Fibroblast of peridontal ligament (primary cell): ENCODE data around the gene THAP5.
"Not testable (repeated sequence)": the region's sequence is repeated elsewhere in the genome, so short reads cannot be mapped to it uniquely, and the experiment has no call there.

ENCODE experiments used
- DNase-seq: peaks from one replicate; pipeline ENCODE4 v3.0.0-alpha.2; 2010; ENCODE audit errors: extremely low read depth

THAP5 gene

DNA sequence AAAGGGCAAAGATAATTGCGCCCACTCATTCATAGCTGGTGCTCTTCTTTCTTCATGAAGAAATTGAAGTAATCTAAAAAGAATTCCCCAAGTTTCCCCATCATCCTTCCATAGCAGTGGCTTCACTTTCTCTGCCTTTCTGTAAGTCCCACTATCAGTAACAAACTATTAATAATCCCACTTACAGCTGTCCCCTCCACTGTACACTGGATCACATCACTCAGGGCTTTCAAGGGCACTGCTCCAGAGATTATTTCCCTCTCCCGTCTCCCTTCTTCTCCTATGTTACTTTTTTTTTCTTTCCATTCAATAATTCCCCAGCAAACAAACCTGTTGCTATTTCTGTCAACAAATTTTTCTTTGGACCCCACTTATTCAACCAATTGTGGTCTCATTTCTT, 16.3 kb upstream of the THAP5 start:
- no peak for DNase-seq

DNA sequence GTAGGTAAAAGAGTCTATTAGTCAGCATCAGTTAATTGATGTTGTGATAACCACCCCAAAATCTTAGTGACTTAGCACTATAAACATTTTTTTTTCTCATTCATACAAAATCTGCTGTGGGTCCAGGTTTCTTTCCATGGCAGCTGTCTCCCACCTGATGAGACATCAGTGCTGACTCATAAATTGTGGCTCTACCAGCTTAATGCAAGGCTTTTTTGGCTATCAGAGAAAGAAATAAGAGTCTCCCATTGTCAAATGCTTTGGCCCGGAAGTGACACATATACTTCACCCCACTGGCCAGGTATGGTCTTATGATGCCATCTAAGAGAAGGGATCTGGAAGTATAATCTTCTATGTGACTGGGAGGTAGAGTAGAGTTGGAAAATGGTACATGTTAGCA, 14.7 kb upstream of the THAP5 start:
- DNase-seq = no peak

DNA sequence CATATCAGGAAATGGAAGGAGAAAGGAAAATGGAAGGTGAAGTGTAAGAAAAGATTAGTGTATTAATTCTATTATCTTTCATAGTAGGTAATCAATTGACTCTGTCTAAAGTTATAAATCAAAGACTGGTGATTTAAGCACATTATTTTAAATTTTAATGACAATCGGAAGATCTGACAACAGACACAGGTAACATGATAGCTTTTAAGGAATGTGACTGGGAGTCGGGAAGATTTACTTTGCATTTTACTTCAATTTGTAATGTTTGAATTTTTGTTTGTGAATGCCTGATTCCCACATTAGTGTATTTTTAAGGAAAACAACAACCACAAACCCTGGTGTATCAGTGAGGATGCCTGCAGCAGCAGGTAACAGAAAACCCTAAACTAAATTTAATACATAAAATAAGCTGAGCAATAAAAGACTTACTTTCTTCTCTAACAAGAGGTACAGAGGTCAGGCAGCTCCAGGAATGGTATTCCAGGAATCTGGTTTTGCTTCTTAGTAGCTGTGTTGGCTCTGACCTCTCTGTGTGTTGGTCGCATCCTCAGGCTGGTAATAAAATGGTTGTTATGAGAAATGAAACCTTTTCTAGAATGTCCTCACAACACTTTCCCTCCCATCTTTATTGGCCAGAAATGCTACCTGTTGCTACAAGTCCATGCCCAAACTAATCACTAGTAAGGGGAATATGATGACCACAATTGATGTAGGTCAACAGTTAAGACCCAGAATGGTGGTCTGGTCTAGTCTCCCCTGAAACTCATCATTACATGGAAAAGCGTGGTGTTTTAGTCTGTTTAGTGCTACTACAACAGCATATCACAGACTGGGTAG, 12.4 kb upstream of the THAP5 start:
- no peak for DNase-seq

DNA sequence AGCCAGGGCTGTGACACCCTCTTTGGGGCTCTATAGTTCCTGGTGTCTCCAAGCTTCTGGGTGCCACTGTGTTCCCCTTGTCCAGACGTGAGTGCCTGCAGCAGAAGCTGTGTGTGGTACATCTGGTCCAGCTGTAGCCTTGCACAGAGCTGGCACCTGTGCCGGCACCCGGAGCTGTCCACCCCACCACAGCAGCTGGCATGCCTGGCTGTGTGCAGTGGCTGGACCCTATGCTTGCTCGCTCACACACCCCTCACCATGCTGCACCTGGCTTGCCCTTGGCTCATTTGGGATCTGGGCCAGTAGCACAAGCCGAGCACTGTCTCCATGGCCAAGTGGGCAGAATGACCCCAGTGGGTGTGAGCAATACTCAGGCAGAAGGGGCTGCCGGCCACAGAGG, 10.8 kb upstream of the THAP5 start:
- DNase-seq = no peak

DNA sequence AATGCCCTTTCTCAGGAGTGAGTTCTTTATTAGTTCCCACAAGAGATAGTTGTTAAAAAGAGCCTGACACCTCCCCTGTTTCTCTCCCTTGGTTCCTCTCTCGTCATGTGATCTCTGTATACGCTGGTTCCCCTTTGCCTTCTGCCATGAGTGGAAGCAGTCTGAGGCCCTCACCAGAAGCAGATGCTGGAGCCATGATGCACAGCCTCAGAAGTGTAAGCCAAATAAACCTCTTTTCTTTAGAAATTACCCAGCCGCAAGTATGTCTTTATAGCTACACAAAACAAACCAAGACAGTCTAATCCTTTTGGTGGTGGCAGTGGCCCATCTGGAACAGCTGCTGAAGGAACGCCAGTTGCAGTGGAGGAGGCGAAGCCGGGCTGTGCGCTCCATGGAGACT, 9.4 kb upstream of the THAP5 start:
- DNase-seq = no peak

DNA sequence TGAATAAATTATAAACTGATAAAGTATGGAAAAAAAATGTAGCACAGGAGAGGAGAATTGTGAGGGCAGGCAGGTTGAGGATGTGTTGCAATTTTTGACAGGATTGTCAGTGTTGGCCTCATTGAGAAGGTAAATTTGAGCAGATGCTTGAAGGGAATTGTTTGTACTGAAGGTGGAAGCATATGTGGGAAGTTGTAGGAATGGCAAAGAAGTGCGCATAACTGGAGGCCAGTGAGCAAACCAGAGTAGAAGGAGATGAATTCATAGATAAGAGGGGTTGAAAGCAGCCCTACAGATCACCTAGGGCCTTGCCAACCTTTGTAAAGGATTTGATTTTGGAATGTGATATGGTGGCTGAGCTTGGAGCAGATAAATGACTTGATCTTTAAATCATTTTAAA, 6.6 kb upstream of the THAP5 start:
- DNase-seq = no peak

DNA sequence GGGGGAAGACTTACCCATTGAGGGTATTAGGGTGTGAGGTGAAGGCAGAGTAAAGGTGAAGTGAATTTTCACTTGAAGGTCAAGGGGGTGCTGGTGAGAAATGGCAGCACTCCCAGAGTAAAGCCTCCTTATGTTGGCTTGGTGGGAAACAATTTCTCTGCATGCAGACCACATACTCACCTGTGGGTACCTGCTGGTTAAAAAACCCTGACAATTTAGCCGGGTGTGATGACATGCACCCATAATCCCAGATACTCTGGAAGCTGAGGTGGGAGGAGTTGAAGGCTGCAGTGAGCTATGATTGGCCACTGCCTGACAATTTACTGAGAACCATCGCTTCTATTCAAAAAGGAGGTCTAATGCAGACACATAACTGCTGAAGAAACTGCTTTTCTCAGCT, 5.7 kb upstream of the THAP5 start:
- no peak for DNase-seq

DNA sequence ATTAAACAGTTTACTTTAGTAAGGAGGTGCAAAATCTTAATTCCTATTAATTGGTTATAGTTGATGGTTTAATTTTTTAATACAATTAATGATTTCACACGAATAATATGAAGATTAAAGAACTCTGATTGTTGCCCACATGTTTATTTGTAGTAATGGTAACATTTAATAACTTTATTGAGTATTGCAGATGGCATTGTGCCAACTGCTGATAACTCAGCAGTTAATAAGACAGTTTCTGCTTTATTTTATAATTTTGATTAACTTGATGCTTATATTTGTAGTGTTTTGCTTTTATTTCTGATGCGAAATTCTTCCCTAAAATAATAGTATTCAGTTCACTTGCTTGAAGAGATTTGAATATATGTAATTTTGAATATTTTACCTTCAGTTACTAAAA, 3.0 kb upstream of the THAP5 start:
- no peak for DNase-seq

DNA sequence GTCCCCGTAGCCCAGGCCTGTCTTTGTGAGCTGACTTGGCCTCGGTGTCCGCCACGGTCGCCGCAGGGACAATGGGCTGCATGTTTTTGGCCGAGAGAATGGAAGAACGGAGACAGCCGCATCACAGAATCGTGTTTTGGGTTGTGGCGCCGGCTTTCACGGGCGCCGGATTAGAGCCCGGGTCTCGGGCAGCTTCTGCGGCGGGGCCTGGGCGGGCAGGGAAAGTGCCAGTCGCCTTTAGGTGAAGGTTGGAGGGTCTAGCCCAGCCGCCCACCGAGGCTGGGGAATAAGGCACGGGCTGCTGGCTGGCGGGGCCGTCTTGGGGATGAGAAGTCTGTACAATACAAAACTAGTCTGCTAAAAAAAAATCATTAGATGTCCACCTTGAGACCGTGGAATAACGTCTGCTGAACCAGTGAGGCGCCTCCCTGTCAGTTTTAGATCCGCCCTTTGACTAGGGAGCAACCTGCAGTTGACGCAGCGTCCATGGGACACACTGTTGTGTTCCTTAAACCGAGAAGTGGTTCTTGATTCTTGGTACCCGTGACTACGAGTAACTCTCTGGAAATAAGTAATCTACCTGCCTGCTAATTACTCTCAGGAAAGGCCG, 745 bp upstream of the THAP5 start:
- peak; percentile 41 for DNase-seq

DNA sequence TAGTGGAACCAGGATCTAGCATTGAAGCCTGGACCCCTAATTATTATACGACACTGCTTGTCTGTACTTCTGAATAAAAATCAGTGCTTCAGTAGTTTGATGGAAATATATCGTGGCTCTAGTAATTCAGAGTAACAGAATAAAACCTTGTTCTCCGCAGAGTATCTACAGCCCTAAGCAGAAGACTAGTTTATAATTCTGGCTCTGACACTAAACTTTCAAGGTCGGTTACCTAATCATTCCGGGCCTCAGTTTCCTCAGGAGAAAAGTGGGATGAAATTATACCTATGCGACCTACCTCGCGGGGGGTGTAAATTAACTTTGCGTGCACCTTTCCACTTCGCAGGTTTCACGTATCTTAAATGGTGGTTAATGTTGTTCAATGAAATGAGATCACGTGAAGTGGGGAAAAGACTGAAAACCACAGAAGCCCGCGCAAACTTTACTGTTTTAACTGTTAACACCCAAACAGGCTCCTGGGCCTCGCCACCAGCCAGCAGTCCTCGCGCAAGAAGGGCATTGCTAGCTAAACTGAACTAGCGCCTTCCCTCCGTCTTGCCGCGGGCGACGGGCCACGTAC, 615 bp downstream of the THAP5 start:
- no peak for DNase-seq

DNA sequence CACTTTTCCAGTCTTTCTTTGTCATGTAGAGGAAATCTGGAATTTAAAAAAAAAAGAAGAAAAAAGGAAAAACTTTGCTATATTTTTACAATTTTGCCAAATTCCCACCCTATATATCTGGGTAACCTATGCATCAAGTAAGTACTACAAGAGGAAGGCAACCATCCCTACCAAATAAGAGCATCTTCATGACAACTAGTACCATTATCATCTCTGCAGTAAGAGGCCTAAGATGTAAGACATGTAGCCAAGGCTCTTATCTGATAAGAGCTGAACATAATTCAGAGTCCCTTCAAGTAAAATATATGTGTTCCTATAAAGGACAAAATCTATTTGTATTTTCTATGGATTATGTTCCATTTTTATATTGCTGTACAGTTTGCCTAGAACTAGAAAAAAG, 3.5 kb downstream of the THAP5 start:
- no peak for DNase-seq

DNA sequence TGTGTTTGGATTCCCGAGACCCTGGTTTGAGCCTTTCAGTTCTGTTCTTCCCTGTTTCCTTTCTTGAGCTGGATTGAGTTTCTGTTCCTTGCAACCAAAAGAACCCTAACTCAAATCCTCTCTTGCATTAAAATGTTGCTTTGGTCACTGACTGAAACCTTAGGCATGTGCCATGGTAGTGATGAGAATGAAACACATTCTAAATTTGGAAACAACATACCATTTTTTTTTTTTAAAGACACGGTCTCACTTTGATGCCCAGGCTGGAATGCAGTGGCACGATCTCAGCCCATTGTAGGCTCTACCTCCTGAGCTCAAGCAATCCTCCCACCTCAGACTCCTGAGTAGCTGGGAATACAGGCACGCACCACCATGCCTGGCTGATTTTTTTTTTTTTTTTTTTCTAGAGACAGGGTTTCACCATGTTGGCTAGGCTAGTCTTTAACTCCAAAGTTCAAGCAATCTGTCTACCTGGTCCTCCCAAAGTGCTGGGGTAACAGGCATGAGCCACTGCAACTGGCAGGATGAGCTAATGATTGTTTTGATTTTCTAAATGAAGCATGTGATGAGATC, 8.4 kb downstream of the THAP5 start:
- DNase-seq = peak; percentile 31

DNA sequence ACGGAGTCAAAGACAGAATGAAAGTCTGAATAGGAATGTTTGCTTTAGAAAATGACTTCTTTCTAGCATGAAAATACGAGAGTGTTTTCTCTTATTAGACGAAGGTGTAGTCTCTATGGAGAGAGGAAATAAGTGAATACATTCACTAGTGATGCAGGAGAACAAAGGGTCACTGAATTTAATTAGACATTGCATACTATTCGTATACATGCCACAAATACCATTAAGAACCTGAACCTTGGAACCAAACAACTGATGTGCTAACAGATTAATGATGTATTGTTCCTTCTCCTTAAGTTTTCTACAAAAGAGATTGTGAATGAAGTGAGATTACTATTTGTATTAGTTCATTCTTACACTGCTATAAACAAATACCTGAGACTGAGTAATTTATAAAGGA, 10.3 kb downstream of the THAP5 start:
- no peak for DNase-seq

DNA sequence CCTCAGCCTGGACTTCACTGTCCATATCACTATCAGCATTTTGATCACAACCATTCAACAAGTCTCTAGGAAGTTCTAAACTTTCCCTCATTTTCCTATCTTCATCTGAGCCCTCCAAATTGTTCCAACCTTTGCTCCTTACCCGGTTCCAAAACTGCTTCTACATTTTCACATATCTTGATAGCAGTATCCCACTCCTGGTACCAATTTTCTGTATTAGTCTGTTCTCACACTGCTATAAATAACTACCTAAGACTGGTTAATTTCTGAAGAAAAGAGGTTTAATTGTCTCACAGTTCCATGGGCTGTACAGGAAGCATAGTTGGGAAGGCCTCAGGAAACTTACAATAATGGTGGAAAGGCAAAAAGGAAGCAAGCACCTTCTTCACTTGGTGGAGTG, 11.9 kb downstream of the THAP5 start:
- no peak for DNase-seq

DNA sequence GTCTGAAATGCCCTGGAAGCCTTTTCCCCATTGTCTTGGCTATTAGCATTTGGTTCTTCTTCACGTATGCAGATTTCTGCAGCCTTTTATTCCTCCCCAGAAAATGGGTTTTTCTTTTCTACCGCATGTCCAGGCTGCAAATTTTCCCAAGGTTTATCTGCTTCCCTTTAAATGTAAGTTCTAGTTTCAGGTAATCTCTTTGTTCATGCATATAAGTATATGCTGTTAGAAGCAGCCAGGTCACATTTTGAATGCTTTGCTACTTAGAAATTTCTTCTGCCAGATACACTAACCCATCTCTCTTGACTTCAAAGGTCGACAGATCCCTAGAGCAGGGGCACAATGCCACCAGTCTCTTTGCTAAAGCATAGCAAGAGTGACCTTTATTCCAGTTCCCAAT, 12.3 kb downstream of the THAP5 start:
- no peak for DNase-seq

DNA sequence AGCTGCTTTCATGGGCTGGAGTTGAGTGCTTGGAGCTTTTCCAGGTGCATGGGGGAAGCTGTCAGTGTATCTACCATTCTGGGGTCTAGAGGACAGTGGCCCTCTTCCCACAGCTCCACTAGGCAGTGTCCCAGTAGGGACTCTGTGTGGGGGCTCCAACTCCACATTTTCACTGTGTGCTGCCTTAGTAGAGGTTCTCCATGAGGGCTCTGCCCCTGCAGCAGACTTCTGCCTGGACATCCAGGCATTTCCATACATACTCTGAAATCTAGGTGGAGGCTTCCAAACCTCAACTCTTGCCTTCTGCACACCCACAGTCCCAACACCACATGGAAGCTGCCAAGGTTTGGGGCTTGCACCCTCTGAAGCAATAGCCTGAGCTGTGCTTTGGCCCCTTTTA, 12.8 kb downstream of the THAP5 start:
- not testable (repeated sequence) for DNase-seq

DNA sequence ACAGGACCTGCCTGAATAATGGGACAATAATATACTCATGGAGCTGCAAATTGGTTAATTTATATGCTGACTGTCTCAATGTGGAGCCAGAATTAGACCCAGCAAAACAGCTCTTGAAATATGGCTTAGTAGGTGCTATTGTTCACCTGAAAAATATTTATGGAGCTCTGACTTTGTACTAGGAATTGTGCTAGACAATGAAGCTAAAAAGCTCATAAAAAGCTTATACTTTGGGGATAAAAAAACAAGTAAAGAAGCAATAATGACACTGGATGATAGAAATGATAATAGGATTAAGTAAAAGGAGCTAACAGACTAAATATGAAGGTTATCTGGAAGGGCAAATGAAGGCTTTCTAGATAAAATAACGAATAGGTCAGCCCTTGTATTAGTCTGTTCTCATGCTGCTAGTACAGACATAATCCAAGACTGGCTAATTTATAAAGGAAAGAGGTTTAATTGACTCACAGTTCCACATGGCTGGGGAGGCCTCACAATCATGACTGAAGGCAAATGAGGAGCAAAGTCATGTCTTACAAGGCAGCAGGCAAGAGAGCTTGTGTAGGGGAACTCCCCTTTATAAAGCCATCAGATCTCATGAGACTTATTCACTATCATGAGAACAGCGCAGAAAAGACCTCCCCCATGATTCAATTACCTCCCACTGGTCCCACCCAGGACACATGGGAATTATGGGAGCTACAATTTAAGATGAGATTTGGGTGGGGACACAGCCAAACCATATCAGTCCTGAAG, 21.2 kb downstream of the THAP5 start:
- DNase-seq = not testable (repeated sequence)

DNA sequence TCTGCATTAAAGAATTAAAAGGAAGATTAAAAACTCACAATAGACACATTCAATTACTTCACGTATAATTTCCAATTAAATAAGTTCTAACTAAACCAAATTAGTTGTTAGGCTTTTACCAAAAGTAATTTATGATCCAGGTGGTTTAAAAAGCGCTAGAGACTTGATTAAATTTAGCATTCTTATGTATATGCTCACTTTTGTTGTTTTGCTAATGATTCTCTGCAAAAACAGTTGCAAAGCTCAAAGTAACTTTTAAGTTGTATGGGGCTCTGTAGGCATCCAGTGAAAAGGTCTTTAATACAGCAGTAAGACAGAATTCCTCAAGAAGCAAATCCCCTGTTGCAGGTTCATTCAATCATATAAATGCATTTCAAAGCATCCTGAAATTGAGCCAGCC, 28.0 kb downstream of the THAP5 start:
- DNase-seq = no peak

DNA sequence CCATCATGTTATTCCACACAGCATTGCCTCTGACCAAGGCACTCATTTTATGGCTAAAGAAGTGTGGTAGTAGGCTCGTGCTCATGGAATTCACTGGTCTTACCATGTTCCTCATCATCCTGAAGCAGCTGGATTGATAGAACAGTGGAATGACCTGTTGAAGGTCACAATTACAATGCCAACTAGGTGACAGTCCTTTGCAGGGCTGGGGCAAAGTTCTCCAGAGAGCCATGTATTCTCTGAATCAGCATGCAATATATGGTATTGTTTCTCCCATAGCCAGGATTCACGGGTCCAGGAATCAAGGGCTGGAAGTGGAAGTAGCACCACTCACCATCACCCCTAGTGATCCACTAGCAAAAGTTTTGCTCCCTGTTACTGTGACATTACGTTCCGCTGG, 30.8 kb downstream of the THAP5 start:
- not testable (repeated sequence) for DNase-seq

DNA sequence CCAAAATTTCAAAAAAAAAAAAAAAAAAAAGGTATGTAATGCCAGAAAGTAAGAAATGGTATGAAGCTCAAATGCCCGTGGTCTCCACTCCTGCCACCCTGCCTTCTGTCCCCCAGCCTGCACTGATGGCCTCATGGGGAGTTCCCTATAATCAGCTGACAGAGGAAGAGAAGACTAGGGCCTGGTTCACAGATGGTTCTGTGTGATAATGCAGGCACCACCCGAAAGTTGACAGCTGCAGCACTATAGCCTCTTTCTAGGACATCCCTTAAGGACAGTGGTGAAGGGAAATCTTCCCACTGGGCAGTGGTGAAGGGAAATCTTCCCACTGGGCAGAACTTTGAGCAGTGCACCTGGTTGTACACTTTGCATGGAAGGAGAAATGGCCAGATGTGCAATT, 31.3 kb downstream of the THAP5 start:
- DNase-seq = not testable (repeated sequence)

DNA sequence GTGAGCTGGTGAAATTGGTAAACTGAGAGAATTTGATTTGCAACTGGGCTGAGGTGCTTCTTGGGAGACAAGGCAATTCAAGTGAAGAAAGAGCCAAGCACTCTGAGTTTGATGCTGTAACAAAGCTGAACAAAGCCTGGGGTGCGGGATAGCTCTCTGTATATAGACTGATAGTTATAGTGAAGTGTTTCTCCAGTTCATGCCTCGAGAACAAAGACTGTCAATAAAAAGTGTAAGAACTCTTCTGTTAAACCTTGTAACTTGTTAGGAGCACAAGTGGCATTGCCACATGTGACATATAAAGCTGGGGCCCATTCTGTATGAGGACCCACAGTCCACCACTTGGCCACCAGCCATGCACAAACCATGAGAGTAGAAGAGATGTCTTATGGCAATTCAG, 32.3 kb downstream of the THAP5 start:
- no peak for DNase-seq

DNA sequence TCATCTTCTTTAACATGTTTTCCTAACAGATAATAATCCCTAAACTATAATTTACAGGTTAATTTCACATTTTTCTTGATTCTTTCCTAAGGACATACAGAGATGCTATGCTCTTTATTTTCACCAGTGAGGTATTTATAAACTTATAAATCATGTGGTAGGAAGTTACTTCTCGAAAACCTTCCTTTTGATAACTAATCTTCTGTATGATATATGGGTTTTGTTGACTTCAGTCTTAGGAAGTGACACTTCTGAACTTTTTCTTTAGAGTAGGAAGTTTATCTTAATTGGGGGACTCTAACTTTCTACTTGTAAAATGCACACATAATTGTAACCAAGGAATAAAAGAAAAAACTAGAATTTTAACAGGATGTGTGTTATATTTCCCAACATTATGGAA, 33.8 kb downstream of the THAP5 start:
- DNase-seq = no peak
